Suppressor macrophage treated with lipopolysaccharide for 4 hours (primary cell): ENCODE data around the gene SLC12A1.
A peak's percentile ranks its signal among the peaks of the same experiment; 100 is the strongest.

ENCODE experiments used
- DNase-seq: peaks from one replicate; pipeline ENCODE4 v3.0.0-alpha.2; 2020

SLC12A1 gene

DNA sequence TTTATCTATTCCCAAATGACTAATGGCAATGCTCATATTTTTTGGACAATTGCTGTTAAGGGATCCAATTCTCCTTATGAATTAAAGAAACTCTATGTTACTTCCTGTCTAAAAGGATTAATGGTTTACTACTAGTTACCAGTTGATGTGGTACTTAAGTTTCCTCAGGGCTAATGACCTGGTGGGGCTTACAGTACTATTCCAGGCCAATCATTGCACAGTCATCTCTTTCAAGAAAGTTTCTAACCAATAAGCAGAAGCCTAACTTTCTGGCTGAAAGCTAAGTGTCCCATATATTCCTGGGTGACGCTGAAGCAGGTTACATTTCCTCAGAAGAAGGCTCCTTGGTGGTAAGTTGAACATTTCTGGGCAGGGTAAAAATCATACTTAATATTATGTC is at the start of gene SLC12A1:
Gene SLC12A1 (plus strand): TSS at position 322 of the 400 bp plus-strand sequence. CDS start 1,418 bp downstream, outside the sequence.
- DNase-seq: no peak

DNA sequence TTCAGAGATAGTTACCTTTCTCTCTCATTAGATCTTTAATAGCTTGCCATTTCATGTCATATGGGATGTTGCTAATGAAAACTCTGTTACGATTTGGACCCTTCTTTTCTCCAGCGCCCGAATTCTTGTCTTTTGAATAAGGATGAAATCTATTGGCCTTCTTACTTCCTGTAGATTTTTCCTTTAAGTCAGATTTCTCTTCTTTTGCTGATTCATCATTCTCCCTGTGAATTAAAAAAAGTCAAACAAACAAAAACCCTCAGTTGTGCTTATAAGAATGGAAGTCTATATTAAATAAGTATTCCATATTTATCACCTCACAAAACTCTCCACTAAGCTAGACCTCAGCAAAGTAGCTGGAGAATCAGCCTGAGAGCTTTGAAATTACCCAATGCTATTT is 37.5 kb upstream of the SLC12A1 start:
- no peak for DNase-seq

DNA sequence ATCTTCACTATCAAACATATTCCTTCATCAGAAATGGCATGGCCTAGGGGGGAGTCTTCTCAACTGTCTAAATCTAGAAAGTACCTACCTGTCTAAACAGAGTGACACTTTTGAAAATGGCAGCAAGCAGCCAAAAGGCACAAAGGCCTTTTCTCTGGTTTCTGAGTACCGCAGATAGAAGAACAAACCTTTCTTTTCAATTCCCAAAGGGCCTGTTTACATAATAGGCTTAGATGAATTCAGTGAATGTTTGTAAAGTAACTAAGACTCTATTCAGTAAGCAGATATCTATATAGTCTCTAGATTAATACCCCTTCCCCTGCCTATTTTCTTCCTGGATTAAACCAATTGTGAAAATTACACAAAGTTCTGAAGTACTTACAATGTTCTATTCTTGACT is 35.1 kb upstream of the SLC12A1 start:
- no peak for DNase-seq

DNA sequence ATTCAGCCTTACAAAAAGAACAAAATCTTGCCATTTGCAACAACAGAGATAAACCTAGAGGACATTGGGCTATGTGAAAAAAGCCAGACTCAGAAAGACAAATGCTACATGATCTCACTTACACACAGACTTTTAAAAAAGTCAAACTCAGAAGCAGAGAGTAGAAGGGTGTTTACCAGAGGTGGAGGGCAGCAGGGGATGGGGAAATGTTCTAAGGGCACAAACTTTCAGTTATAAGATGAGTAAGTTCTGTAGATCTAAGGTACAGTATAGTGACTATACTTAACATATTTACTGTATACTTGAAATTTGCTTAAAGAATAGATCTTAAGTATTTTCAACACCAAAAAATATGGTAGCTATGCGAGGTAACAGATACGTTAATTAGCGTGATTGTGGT is 31.0 kb upstream of the SLC12A1 start:
- no peak for DNase-seq

DNA sequence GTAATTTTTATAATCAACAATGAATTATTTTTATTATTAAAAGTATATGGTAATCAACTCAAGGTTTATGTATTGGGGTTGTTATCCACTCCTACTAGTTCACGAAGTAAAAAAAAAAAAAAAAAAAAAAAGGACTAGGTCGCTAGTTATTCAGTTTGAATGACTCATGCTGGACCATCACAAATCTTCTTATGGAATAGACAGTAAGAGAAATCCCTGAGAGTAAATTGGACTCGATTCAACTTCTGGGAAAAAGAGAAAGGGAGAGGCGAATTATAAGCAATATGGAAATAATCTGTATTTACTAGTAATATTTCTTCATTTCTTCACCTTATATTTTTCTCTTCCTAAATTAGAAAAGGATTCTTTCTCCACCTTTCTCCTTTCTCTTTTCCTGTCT is 30.0 kb upstream of the SLC12A1 start:
- DNase-seq: no peak

- DNase-seq: no peak
Observed at GRCh38 chr15:48176957-48177356, 29.1 kb upstream of the SLC12A1 start.

GRCh38 chr15:48177383-48177765 is 28.7 kb upstream of the SLC12A1 start:
- peak; percentile 23 for DNase-seq

GRCh38 chr15:48177766-48178647 is 28.1 kb upstream of the SLC12A1 start, which contains the start of gene MYEF2:
MYEF2 (minus strand) TSS chr15:48178295; CDS start chr15:48178237, 58 bp downstream.
- peak; percentile 14 for DNase-seq

GRCh38 chr15:48178648-48178931 is 27.5 kb upstream of the SLC12A1 start:
- DNase-seq: no peak

- no peak for DNase-seq
Observed at GRCh38 chr15:48182749-48183148, 23.4 kb upstream of the SLC12A1 start.

DNA sequence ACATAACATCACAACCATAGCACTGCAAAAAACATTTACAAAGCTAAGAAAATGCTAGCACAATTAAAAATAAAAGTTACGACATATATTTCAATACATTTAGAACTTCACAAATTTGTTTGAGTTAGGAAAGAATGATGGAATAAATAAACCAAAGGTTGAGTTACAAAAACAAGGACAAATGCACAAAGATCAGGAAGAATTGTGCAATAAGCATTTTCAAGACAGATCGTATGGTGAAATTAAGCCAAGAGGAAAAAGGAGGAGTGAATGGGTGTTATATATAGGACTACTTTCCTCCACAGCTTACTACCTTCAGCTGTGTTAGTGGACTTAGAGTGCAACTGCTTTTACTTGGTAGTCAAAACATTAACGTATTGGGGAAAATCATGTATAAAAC is 20.6 kb upstream of the SLC12A1 start:
- DNase-seq: no peak

GRCh38 chr15:48186271-48186670 is 19.8 kb upstream of the SLC12A1 start:
- DNase-seq: no peak

GRCh38 chr15:48190932-48191573 is 15.0 kb upstream of the SLC12A1 start:
- DNase-seq: peak; percentile 44

- no peak for DNase-seq
Observed at GRCh38 chr15:48191574-48192225, 14.4 kb upstream of the SLC12A1 start, which contains the start of gene CTXN2. CTXN2 (plus strand) TSS chr15:48191665; CDS start chr15:48201301, 9,636 bp downstream.

- DNase-seq: no peak
Observed at GRCh38 chr15:48202068-48202467, 4.0 kb upstream of the SLC12A1 start.

DNA sequence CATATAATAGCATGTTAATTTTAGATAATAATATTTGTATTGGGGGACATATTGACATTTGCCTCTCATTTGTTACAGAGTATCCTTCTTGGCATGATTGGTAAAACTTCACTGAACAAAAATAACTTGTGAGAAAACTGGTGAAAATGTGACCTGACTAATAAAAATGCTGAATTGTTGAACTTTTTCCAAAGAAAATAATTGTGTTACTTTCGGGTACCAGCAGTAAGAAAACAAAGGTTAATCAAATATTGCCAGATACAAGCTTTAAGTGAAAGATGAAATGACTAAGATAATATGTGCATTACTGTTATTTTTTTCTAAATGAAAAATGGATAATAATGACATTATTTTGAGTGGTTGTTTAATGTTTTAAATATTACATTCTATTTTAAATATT is 15.2 kb downstream of the SLC12A1 start:
- DNase-seq: no peak

DNA sequence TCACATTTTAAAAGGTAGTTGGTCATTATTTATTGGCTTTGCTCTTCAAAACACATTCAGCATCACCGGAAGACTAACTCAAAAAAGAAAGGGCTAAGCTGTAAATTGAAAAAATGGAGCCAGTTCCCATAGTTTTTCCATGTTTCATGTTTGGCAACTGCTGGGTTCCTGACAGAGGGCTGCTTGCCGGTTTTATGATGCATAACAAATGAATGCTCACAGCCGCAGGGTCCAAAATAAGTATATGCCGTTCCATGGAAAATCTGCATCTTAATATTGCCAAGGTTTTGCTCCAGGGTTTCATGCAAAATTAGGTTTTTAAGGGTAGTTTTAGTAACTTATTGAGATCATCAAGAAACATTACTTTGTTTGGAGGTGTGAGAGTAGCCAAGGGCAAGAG is 15.8 kb downstream of the SLC12A1 start:
- no peak for DNase-seq

- DNase-seq: no peak
Observed at GRCh38 chr15:48222627-48223026, 16.5 kb downstream of the SLC12A1 start.

DNA sequence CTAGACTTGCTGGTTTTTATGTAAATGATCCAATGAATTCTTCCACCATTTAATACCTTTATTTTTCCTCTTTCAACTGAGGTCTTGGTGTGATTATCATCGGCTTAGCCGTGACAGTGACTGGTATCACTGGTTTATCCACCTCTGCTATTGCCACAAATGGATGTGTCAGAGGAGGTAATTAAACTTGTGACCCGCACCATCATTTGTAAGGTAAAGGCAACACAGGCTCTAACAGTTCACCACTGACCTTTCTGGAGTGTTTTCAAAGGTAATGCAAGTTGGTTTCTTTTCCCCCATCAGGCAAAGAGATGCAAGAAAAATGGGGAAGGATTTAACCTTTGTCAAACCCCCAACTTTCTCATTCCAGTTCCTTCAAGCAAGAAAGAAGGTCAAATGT is 19.7 kb downstream of the SLC12A1 start:
- DNase-seq: no peak

GRCh38 chr15:48230498-48230897 is 24.4 kb downstream of the SLC12A1 start:
- no peak for DNase-seq

DNA sequence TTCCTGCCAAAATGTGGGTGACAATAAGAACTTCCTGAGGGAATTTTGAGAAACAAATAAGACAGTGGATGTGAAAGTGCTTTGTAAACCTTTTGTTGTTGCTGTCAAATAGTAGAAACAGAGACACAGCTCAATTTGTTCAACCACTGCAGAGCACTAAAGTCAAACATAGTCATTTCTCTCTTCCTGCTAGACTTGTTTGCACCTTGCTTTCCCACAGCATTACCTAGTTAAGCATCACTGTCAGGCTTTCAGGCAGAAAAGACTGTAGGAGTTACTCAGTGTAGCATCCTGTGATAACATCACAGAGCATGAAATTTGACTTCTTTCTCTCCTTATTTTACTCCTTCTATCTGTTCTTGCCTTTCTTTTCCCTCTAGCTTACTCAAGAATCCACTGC is 27.1 kb downstream of the SLC12A1 start:
- no peak for DNase-seq

- no peak for DNase-seq
Observed at GRCh38 chr15:48239334-48239733, 33.2 kb downstream of the SLC12A1 start.

DNA sequence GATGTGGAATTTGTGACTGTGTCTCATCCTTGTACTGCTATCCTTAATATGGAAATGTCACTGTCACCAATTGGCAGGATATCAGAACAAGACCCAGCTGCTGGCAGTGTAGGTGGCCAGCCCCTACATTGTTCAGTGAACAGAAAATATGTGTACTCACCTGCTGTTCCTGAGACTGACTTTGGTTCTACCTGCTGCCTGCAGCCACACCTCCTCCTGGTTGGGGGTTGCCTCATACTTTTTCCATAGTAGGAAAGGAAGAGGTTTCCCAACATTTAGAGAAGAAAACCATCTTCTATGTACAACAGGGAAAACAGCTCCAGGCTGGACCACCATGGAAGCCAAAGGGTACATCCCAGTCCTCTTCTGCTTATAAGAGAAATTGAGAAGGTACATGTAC is 35.9 kb downstream of the SLC12A1 start:
- no peak for DNase-seq

GRCh38 chr15:48242535-48242934 is 36.4 kb downstream of the SLC12A1 start:
- DNase-seq: no peak
